ENCODE measurements around the gene CYP4A22.

GRCh38 chr1:47178020-47178419 lies 40.8 kb downstream of the CYP4A22 start:
- TF ChIP-seq ZNF302 (CRISPR knock-in tag; IDR thresholded peaks at IDR 0.05) (no peak), CTCF (IDR thresholded peaks at IDR 0.05) (no peak), POLR2A (IDR thresholded peaks at IDR 0.05; ENCODE audit: low read length) (no peak), PBX3 (IDR thresholded peaks at IDR 0.05) (no peak), MAX (IDR thresholded peaks at IDR 0.05) (no peak)

Measured in A549 (cell line).